CD4-positive, alpha-beta T cell treated with Interleukin-17A for 4 hours (primary cell): ENCODE measurements around the gene CTCFL.
"Not testable (repeated sequence)": the region's sequence is repeated elsewhere in the genome, so short reads cannot be mapped to it uniquely, and the experiment has no call there.

ENCODE experiments used
- DNase-seq: peaks from one replicate; pipeline ENCODE4 v3.0.0-alpha.2; 2020; ENCODE audit warnings: mixed read lengths

The CTCFL gene

DNA sequence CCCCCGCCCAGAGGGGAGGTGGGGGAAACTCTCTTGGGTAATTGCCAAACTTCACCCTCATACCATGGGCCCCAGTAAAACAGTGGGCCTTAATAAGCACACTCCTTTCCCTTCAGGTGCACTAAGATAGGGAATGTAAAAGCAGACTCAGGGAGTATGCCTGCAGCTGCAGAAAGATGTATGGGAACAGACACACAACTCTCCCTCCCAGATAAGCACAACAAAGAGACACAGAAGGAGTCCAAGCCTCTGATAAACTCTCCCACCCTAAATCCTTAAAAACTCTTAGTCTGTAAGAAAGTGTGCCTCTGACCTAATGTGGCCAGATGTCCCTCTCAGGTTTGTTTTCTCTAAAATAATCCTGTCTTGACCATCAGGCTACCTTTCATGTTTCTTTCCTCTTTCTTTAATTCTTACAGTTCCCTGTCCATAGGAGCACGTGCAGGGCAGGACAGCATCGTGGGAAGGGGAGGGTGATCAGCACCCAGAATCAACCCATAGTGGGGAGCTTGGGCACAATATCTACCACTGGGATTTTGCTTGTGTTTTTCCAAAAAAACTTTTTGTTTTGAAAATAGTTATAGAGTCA, 11.3 kb upstream of the CTCFL start:
- DNase-seq, result no peak

DNA sequence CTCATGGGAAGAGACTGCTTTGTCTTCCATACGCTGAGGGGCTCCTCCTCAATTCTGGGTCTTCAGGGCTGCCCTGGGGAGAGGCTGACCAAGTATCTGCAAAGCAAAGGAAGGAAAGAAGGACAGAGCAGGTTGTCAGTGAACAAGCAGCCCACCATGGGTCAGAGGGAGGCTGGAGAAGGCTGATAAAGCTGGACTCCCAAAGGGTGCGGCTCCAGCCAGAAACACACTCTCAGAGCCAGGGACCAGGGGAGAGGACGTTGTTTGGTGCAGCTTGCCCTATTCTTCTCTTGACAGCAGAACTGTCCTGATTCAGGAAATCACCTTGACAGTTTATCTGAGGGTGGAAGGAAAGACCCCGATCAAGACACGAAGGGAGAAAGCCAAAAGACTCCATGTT, 10.4 kb upstream of the CTCFL start:
- DNase-seq, result no peak

DNA sequence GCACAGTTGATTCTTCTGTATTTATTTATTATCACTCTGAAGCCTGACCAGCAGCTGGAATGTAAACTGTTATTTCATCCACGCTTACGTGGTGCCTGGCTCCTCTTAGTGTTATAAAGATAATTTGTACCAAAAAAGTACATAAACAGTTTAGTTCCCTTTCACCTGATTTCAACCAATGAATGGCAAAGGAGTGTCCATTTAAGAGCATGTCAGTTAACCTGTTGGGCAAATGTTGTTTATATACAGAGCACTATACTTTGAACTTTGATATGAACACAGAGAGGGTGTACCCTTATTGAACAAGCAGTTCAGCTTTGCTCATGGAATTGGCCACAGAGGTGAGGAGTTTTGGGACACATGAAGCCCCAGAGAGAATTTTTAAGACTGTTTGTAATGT, 7.2 kb upstream of the CTCFL start:
- no peak for DNase-seq

GRCh38 chr20:57530327-57530981, 5.5 kb upstream of the CTCFL start:
- DNase-seq, result no peak

DNA sequence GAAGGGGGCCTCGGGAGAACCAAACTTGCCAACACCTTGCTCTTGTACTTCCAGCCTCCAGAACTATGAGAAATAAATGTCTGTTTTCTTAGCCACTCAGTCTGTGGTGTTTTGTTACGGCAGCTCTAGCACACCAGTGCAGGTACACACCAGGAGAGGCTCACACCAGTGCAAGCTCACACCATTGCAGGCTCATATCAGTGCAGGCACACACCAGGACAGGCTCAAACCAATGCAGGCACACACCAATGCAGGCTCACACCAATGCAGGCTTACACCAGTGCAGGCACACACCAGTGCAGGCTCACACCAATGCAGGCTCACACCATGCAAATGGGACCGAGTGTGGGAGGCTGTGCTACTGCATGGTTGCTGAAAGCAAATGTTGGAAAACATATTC, 4.9 kb upstream of the CTCFL start:
- DNase-seq, result no peak

DNA sequence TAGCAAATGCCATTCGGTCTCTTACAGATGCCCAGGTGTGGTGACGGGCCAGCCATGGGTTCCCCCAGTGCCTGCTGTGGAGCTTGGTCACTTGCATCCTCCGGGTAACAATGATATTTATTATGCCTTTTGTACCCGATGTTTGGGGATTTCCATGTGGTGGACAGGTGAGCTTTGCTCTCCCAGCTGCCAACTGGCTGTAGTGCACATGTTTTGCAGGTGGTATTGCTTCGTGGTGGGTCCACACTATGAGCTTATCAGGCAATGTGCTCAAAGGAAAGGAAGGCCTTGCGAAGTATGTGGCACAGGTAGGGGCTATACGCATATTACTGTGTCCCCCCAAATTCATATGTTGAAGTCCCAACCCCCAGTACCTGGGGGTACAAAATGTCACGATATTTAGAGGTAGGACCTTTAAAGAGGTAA, 4.2 kb upstream of the CTCFL start:
- no peak for DNase-seq

GRCh38 chr20:57528148-57528547, 3.2 kb upstream of the CTCFL start:
- DNase-seq, result no peak

DNA sequence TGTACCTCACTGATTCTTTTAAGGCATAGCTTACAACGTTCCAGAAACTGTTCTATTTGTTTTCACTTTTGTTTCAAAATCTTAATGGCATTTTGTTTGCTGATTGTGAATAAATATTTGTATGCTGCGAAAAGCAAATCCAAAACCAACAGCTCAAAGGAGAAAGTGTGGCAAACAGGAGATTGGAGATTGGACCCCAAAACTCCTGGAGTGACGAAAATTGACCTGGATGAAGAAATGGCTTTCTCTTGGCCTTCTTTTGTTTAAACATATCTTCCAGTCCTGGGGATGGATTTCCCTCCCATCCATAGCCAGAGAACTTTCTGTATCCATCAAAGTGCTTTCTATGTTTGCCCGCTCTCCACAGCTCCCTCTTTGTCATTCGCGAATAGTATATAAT, 2.8 kb upstream of the CTCFL start:
- no peak for DNase-seq

DNA sequence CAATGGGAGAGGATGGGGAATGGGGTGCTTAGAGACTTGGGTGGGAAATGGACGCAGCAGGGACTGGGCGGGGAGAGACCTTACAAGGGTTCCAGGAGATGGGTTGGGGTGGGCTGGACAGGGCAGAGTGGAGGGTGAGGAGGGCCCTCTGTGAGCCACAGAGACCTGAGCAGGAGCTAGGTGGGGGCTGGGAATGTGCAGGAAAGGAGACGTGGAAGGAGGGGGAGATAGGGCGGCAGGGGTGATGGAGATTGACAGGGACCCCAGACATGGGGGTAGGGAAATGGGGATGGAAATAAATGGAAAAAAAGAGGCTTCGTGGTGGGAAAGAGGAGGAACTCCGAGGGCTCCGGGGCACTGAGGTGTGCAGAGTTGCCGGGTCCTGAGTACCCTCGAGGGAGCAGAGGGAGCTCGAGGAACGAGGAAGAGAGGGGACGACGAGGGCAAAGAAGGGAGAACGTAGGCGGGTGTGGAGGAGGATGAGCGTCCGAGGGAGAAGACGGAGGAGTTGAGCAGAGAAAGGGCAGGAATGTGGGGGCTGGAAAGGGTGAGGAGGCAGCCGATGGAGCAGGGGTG, 2.0 kb upstream of the CTCFL start:
- DNase-seq, result no peak

- DNase-seq, result peak; percentile 20
Observed at GRCh38 chr20:57526087-57526884, 1.3 kb upstream of the CTCFL start.

- DNase-seq, result no peak
Observed at GRCh38 chr20:57525328-57526086, 567 bp upstream of the CTCFL start.

DNA sequence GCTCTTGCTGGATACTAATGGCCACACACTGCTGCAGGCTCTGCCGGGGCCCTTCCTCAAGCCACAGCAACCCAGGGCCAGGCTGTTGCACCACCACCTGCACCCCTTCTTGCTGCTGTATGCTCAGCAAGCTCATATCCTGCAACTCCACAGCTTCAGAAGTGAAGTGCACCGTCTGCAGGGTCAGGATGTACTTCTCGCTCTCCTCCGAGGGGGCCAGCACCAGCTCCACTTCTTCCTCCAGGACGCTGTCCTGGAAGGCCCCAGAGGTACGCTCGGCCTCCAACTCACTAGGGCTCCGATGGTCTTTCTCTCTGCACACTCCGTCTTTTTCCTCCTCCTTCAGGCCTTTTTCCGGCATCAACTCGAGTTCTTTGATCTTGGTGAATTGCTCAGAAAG, 1.2 kb downstream of the CTCFL start:
- no peak for DNase-seq

DNA sequence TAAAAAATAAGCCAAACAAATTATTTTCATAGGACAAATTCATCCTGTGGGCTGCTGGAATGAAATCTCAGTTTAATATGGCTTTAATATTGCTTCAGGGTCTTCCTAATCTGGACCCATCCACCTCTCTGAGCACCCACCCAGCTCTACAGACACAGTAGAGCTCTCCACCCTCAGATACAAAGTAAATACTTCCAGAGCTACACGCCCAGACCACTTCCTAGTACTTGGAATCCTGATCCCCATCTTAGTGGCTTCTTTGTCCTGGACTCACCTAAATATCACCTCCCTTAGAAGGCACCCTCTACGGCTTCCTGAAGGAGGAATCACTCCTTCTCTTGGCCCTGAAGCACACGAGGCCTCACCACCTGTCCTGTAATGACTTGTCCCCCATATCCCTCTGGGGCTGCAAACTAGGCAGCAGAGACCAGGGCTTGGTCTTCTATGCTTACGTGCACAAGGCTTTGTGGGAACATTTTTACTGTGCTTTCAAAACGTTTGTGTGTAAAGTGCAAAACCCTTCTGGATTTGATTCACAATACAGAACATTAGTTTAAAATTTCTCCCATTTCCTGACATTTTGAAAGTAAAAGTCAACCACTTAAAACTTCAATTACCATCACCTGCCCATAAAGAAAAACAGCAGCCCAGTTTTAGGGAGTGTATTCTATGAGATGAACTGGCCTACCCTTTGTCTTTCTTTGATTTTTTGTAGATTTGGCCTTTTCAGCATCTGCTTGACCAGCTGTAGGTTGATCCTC, 2.4 kb downstream of the CTCFL start:
- DNase-seq, result no peak

DNA sequence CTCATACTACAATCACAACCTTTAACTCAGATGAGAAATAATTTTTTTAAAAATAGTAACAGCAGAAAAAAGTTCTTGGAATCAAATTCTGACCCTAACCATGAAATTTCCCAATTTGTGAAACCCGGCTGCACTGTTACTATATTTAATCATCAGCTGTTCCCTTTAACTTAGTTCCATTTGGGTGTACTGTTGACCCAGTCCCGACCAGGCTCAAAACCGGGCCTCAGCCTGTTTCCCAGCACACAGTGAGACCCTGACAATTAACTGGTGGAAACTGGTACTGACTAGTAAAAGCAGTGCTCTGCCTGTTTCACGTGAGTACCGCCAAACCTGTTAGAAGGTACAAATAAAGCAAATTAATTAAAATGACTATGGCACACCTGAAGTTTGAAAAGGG, 7.0 kb downstream of the CTCFL start:
- DNase-seq, result no peak

DNA sequence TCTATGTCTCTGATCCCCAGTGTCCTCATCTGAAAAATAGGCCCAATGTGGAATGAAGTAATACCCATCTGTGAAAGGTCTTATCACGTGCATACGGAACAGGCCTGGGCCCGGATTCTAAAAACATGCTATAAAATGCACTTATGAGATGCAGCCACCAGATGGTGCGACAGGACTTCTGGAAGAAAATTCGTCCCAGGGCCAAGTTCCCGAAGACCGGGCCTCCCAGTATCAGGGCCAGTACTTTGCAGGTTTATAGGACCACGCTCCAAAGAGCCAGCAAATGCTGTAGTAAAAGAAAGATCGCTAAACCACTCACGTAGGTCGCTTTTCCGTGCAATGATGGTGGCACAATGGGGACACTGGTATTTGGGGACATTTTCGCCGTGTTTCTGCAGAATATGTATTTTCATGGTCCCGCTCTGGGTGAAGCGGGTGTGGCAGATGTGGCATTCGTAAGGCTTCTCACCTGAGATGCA, 10.6 kb downstream of the CTCFL start:
- DNase-seq, result peak; percentile 54

- no peak for DNase-seq
Observed at GRCh38 chr20:57513199-57513598, 11.7 kb downstream of the CTCFL start.

- DNase-seq, result no peak
Observed at GRCh38 chr20:57512432-57512831, 12.5 kb downstream of the CTCFL start.

- not testable (repeated sequence) for DNase-seq
Observed at GRCh38 chr20:57511709-57512108, 13.2 kb downstream of the CTCFL start.

GRCh38 chr20:57509665-57510237, 15.2 kb downstream of the CTCFL start:
- DNase-seq, result peak; percentile 15

- DNase-seq, result no peak
Observed at GRCh38 chr20:57508831-57509230, 16.1 kb downstream of the CTCFL start.

GRCh38 chr20:57508381-57508780, 16.6 kb downstream of the CTCFL start:
- DNase-seq, result no peak

DNA sequence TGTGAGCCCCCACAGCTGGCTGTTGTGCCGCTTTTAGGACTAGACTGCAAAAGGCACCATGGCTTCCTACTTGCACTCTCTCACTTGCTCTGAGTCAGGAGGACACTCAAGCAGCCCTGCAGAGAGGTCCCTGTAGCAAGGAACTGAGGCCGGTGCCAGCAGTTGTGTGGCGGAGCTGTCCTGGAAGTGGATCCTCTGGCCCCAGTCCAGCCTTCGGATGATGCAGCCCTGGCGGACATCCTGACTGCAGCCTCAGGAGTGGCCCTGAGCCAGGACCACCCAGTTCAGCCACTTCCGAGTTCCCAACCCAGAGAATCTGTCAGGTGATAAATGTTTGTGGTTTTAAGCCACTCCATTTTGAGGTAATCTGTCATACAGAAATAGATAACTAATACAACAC, 17.5 kb downstream of the CTCFL start:
- no peak for DNase-seq
